ENCODE data around the gene MROH2A. TPM values are rescaled to one million over a fixed set of nuclear protein-coding genes. Genes with fewer than 3 reads are reported as not detected.

MROH2A gene
- total and polyA plus RNA-seq, 2 donors: 0.32 to 7.3 TPM

DNA sequence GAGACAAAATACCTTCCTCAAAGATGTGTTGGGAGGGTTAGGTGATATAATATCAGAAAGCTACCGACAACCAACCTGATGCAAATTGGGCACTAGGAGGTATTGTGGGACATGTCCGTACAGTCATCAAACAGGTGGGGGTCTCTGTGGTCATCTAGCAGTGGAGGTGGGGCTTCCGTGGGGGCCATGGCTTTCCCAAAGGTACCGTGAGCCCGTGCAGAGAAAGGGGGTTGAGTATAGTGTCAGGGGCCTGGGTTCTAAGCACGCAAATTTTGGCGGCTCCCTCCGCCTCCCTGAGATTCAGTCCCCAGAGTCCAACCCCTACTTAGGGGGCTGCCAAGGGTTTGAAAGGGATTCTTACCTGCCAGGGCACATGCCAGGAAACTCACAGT, 43.6 kb downstream of the MROH2A start:
- no peak for DNase-seq (ENCODE audit: extremely low spot score)
- H3K27ac ChIP-seq (ENCODE audit: low read depth): no peak overlapping the region
- WGBS: 92% methylated on average over 8 of the region's 8 CpGs
- H3K4me3 ChIP-seq (ENCODE audit: low read depth, low read length): no peak overlapping the region
- no peaks in the 10 kb centered on the region for H3K4me1 ChIP-seq (ENCODE audit: insufficient read depth)
- no peaks in the 10 kb centered on the region for H3K36me3 ChIP-seq (ENCODE audit: insufficient read depth)

DNA sequence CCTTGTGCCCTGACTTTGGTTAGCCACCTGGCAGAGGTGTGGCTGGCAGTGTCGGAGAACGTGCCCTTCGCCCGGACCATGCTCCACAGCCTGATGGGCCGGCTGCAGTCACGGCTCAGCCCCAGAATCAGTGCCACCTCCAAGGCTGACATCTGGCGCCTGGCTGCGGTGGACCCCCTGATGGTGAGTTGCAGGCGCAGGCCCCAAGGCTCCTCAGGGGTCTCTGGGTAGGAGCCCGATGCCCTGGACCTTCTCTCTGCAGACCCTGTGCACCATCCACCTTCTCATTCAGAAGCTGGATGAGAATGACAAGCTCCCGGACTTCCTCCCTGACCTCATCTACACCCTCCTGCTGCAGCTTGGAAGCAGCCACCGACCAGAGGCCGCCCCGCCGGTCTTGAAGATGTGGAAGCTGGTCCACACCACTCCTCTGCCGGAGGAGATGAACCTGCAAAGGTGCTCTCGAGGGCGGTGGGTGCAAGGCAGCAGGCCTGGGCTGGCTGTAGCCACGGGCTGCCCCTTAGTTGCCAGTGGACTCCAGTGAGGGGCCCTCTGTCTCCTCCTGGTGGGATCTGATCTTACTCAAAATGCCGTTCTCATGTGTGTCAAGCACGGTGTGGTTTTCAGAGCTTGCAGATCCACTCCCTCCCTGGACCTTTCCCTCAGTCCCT, 44.1 kb downstream of the MROH2A start:
- no peak for DNase-seq (ENCODE audit: extremely low spot score)
- H3K4me1 ChIP-seq (ENCODE audit: insufficient read depth): no peaks in the 10 kb centered on the region
- 84% methylated on average over 21 of the region's 21 CpGs for WGBS

GRCh38 chr2:233822781-233823730, 44.9 kb downstream of the MROH2A start:
- Histone ChIP-seq H3K27ac (ENCODE audit: low read depth) (no peak overlapping the region), H3K4me1 (ENCODE audit: insufficient read depth) (no peaks in the 10 kb centered on the region), H3K4me3 (ENCODE audit: low read depth, low read length) (no peak overlapping the region), H3K36me3 (ENCODE audit: insufficient read depth) (no peaks in the 10 kb centered on the region)
- 78% methylated on average over 25 of the region's 25 CpGs for WGBS
- DNase-seq (ENCODE audit: extremely low spot score): no peak

More for the DNA sequence above, 44.1 kb downstream of the MROH2A start:
- Histone ChIP-seq H3K27ac (ENCODE audit: low read depth) (no peak overlapping the region), H3K4me3 (ENCODE audit: low read depth, low read length) (no peak overlapping the region), H3K36me3 (ENCODE audit: insufficient read depth) (no peaks in the 10 kb centered on the region)

- no peak overlapping the region for H3K27ac ChIP-seq (ENCODE audit: low read depth)
- WGBS: 86% methylated on average over 8 of the region's 8 CpGs
- no peaks in the 10 kb centered on the region for H3K4me1 ChIP-seq (ENCODE audit: insufficient read depth)
Measured at GRCh38 chr2:233823731-233824121, 45.6 kb downstream of the MROH2A start.

DNA sequence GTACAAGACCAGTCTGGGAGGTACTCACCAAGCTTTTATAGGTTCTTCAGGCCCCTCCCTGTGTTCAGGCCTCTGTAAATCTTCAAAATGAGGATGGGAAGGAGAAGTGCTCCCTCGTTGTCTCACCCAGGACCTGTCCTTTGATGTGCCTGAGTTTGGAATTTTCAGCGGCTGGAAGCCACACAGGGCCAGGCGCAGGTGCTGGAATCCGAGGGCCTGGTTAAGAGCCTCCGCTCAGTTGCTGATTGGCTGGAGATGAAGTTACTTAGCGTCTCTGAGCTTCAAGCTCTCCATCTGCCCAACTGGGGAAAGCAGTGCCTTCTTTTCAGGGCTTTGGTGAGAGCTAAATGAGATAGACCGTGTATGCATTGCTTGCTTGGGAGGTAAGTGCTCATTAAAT, 46.2 kb downstream of the MROH2A start:
- no peak overlapping the region for H3K27ac ChIP-seq (ENCODE audit: low read depth)
- DNase-seq (ENCODE audit: extremely low spot score): no peak
- WGBS: 61% methylated on average over 7 of the region's 7 CpGs
- H3K4me1 ChIP-seq (ENCODE audit: insufficient read depth): no peaks in the 10 kb centered on the region
- no peaks in the 10 kb centered on the region for H3K36me3 ChIP-seq (ENCODE audit: insufficient read depth)
- H3K4me3 ChIP-seq (ENCODE audit: low read depth, low read length): no peak overlapping the region

More at GRCh38 chr2:233823731-233824121, 45.6 kb downstream of the MROH2A start:
- no peaks in the 10 kb centered on the region for H3K36me3 ChIP-seq (ENCODE audit: insufficient read depth)
- H3K4me3 ChIP-seq (ENCODE audit: low read depth, low read length): no peak overlapping the region
- DNase-seq (ENCODE audit: extremely low spot score): no peak

DNA sequence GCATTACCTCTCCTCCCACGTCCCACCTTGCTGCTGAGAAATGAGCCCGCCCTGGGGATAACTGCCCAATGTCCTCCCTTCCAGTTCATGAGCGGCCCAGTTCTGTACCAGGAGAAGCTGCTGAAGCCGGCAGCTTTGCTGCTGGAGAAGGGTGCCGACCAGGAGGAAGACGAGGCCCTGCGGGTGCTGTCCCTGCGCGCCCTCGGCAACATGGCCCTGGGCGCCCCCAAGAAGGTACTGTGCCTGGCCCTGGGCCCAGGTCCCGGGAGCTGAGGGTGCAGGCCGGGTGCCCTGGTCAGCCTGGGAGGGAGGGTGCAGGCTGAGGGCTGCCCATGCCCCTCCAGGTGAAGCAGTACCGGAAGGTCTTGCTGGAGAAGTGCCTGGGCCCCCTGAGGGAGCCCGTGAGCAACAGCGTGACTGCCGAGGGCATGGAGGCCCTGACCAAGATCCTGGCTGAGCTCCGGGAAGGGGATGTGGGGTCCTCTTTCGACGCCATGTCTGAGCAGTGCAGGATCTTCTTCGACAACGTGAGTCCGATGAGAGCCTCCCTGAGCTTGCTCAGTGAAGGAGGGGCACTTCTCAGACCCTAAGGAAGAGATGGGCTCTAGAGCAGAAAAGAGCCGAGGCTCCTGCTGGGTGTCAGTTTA, 50.5 kb downstream of the MROH2A start:
- Histone ChIP-seq H3K4me3 (ENCODE audit: low read depth, low read length) (no peak overlapping the region), H3K4me1 (ENCODE audit: insufficient read depth) (no peaks in the 10 kb centered on the region), H3K36me3 (ENCODE audit: insufficient read depth) (no peaks in the 10 kb centered on the region), H3K27ac (ENCODE audit: low read depth) (no peak overlapping the region)
- 75% methylated on average over 24 of the region's 24 CpGs for WGBS
- no peak for DNase-seq (ENCODE audit: extremely low spot score)

- H3K36me3 ChIP-seq (ENCODE audit: insufficient read depth): no peaks in the 10 kb centered on the region
- WGBS: 76% methylated on average over 15 of the region's 15 CpGs
- H3K27ac ChIP-seq (ENCODE audit: low read depth): no peak overlapping the region
- no peak overlapping the region for H3K4me3 ChIP-seq (ENCODE audit: low read depth, low read length)
- no peaks in the 10 kb centered on the region for H3K4me1 ChIP-seq (ENCODE audit: insufficient read depth)
- no peak for DNase-seq (ENCODE audit: extremely low spot score)
Measured at GRCh38 chr2:233829193-233830110, 51.3 kb downstream of the MROH2A start.

DNA sequence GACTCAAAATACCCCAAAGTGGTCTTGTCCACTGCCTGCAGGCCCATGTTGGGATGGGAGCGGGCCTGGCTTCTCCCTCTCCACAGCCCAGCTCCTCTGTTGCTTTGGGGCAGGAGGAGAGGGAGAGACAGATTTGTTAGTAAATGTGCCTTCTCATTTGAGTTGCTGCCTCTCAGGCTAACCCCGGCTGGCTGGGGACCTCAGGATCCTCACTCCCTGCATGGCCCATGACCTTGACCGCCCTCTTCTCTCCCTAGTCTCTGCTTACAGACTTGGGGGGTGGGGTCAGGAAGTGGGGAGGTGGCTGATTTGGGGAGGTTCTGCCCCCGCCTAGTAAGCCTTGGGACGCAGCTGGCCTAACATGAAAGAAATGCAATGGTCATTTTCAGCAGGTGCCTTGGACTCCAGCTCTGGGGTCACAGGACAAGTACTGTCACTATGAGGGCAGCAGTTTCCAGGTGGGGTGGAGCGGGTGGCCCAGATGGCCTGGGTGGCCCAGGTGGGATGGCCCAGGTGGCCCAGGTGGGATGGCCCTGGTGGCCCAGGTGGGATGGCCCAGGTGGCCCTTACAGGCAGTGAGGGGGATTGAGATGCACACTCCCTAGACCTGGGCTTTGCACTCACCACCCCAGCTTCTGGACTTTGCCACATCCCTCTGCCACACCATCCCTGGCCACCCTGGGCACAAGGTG, 52.1 kb downstream of the MROH2A start:
- no peaks in the 10 kb centered on the region for H3K4me1 ChIP-seq (ENCODE audit: insufficient read depth)
- no peak overlapping the region for H3K4me3 ChIP-seq (ENCODE audit: low read depth, low read length)
- 91% methylated on average over 6 of the region's 6 CpGs for WGBS
- H3K36me3 ChIP-seq (ENCODE audit: insufficient read depth): no peaks in the 10 kb centered on the region
- DNase-seq (ENCODE audit: extremely low spot score): no peak
- no peak overlapping the region for H3K27ac ChIP-seq (ENCODE audit: low read depth)

DNA sequence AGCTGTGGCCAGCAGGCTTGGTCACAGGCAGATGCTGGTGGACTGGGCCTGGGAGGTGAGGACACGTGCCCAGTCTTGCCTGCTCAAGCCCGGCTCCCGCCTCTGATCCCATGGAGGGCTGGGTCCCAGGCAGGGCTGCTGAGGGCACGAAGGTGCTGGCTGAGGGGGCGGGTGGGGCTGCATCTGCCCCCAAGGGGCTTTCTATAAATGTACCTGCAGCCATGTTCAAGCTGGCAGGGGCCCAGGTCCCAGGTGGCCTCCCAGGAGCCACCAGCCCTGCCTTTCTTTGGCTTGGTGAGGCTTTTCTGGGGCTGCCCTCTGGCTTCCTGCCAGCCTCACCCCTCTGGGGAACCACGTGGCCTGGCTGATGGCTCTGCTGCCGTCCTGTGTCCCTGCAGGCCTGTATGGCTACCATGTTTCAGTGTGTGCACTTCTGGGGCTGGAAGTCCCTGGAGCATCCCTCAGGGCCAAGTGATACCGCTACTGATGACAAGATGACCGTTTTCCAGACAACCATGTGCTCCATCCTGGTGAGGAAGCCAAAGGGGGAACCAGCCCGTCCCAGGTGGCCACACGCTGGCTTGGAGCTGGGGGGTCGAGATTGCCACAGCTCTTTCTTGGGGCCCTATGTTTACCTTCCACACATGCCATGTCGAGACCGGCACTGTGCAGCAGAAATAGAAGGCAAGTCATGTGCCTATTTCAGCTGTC, 53.0 kb downstream of the MROH2A start:
- H3K4me1 ChIP-seq (ENCODE audit: insufficient read depth): no peaks in the 10 kb centered on the region
- H3K4me3 ChIP-seq (ENCODE audit: low read depth, low read length): no peak overlapping the region
- H3K36me3 ChIP-seq (ENCODE audit: insufficient read depth): no peaks in the 10 kb centered on the region
- WGBS: 67% methylated on average over 14 of the region's 14 CpGs
- no peak for DNase-seq (ENCODE audit: extremely low spot score)
- no peak overlapping the region for H3K27ac ChIP-seq (ENCODE audit: low read depth)

- WGBS: 92% methylated on average over 6 of the region's 6 CpGs
- DNase-seq (ENCODE audit: extremely low spot score): no peak
- Histone ChIP-seq H3K27ac (ENCODE audit: low read depth) (no peak overlapping the region), H3K36me3 (ENCODE audit: insufficient read depth) (no peaks in the 10 kb centered on the region), H3K4me3 (ENCODE audit: low read depth, low read length) (no peak overlapping the region), H3K4me1 (ENCODE audit: insufficient read depth) (no peaks in the 10 kb centered on the region)
Measured at GRCh38 chr2:233831861-233832260, 53.7 kb downstream of the MROH2A start.

DNA sequence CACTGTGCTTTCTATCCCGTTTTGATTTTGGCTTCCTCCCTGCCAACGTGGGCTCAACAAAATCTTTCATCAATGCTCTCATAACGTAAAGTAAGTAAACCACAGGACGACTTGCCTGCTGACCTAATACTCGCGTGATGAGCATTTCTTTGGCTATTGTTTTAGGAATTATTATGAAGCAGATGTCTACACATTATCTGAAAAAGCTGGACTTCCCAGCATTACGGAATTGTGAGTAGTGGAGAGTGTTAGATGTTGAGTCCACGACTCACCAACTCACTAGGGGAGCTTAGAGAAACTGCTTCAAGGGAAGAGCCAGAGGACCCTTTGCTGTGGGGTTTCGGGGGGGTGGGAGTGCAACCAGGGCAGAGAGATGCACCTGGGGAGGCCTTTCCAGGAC, 54.3 kb downstream of the MROH2A start:
- WGBS: 59% methylated on average over 9 of the region's 9 CpGs
- Histone ChIP-seq H3K27ac (ENCODE audit: low read depth) (no peak overlapping the region), H3K4me3 (ENCODE audit: low read depth, low read length) (no peak overlapping the region), H3K4me1 (ENCODE audit: insufficient read depth) (no peaks in the 10 kb centered on the region), H3K36me3 (ENCODE audit: insufficient read depth) (no peaks in the 10 kb centered on the region)
- no peak for DNase-seq (ENCODE audit: extremely low spot score)

DNA sequence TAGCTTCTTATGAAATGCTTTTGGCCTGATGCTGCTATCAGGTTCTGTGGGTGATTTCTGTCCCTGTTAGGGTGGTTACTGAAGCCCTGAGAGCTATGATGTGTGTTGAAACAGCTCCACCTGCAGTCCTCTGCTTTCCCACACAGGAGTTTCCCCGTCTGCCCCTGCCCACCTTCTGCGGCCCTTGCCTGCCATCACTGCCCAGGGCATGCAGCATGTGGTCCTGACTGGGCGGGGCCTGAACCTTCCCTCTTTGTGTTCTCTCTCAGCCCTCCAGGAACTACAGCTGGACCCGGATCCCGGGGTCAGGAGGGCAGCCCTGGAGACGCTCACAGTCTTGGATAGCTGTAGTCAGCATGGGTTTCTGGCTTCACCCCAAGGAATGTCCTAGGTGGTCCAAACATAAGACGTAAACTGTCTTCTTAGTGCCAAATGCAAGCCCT, 54.8 kb downstream of the MROH2A start:
- Histone ChIP-seq H3K4me3 (ENCODE audit: low read depth, low read length) (no peak overlapping the region), H3K4me1 (ENCODE audit: insufficient read depth) (no peaks in the 10 kb centered on the region), H3K27ac (ENCODE audit: low read depth) (no peak overlapping the region), H3K36me3 (ENCODE audit: insufficient read depth) (no peaks in the 10 kb centered on the region)
- 36% methylated on average over 7 of the region's 7 CpGs for WGBS
- DNase-seq (ENCODE audit: extremely low spot score): no peak

Data from urinary bladder (tissue), 4 donors.